Activated T-helper 2 cell treated with anti-CD3 and anti-CD28 coated beads, Interferon-gamma antibody, Interleukin-2, Interleukin-4, amounts not matched to agents 10 μg/mL and 5 μg/mL and 100 μg/mL, durations not matched to agents 14 hours and 24 hours and 36 hours (primary cell): Measurements from ENCODE around the gene DIP2B. TPM values are rescaled to one million over a fixed set of nuclear protein-coding genes. Genes with fewer than 3 reads are reported as not detected.
"Not testable (repeated sequence)": the region's sequence is repeated elsewhere in the genome, so short reads cannot be mapped to it uniquely, and the experiment has no call there.

ENCODE experiments used
- DNase-seq: peaks from one replicate; pipeline ENCODE4 v3.0.0; 2021; ENCODE audit warnings: low spot score
- H3K27ac Mint-ChIP-seq: one replicate; pipeline ENCODE4 v1.8.0; 2021; ENCODE audit warnings: mixed read lengths
- H3K27me3 Mint-ChIP-seq: one replicate; pipeline ENCODE4 v1.8.0; 2021; ENCODE audit warnings: low read depth, mixed read lengths
- H3K36me3 Mint-ChIP-seq: one replicate; pipeline ENCODE4 v1.8.0; 2021; ENCODE audit warnings: low read depth, mixed read lengths
- H3K4me1 Mint-ChIP-seq: one replicate; pipeline ENCODE4 v1.8.0; 2021; ENCODE audit warnings: low read depth, mixed read lengths
- H3K4me3 Mint-ChIP-seq: one replicate; pipeline ENCODE4 v1.8.0; 2021; ENCODE audit warnings: low read depth, mild to moderate bottlenecking, moderate library complexity, mixed read lengths
- H3K9me3 Mint-ChIP-seq: one replicate; pipeline ENCODE4 v1.8.0; 2021; ENCODE audit warnings: mixed read lengths
- intact Hi-C: fragments of 100-400 bp; cut with micrococcal nuclease; formaldehyde crosslinking; loops from one replicate; pipeline ENCODE4 v1.15.1; 2023
- total RNA-seq: library from RNA; stranded (reverse); gene quantifications from 2 replicates; pipeline ENCODE4 v1.2.3, GENCODE V29; 2022

Gene DIP2B
- total RNA-seq, 1 donor from 2014 or later = 27.4 TPM

DNA sequence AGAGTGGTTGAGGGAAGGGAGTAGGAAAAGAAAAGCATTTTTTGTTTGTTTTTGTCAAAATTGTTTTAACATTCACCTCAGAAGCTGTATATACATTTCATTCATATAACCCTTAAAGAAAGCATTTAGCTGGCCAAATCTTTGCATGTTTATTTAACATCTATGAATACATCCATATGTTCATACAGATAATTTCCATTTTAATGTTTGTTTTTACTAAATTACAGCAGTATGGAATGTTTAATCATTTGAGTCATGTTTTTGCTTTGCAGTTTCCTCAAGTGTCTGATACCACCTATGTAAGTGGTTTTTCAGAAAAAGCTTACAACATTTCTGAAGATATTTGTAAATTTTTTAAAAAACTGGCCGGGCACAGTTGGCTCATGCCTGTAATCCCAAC is 174.8 kb downstream of the DIP2B start:
- intact Hi-C loops = no loop called here
- Mint-ChIP-seq H3K4me3 (no peak overlapping the region), H3K27ac (no peak overlapping the region), H3K9me3 (no peaks in the 10 kb centered on the region), H3K4me1 (no peaks in the 10 kb centered on the region), H3K27me3 (no peaks in the 10 kb centered on the region), H3K36me3 (peaks cover 57% of the 10 kb centered on the region)
- DNase-seq = no peak

DNA sequence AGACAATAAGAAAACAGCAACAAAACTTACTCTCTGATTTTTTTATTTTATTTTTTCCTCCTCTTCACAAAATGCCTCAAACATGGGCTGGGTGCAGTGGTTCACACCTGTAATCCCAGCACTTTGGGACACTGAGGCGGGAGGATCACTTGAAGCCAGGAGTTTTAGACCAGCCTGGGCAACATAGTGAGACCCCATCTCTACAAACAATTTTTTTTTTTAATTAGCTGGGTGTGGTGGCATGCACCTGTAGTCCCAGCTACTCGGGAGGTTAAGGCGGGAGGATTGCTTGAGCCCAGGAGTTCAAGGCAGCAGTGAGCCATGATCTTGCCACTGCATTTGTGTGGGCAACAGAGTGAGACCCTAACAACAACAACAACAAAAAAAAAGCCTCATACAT is 176.3 kb downstream of the DIP2B start:
- H3K36me3 Mint-ChIP-seq = peaks cover 48% of the 10 kb centered on the region
- H3K4me3 Mint-ChIP-seq, H3K27me3 Mint-ChIP-seq, intact Hi-C loops, DNase-seq, H3K27ac Mint-ChIP-seq, H3K9me3 Mint-ChIP-seq, H3K4me1 Mint-ChIP-seq: not testable (repeated sequence)

DNA sequence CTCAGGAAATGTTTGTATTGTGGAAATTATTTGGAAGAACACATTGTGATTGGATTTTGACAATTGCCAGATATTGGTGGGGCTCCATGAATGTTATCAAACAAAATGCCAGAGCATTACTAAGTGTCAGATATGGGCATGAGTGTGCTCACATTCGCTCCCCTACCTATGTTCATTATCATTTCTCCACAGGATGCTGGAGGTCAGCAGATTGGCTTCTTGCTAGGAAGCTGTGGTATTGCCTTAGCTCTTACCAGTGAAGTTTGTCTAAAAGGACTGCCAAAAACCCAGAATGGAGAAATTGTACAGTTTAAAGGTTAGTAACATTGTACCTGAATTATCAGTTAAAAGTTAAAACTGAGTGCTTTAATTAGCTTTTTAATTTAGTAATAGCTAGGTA is 180.9 kb downstream of the DIP2B start:
- H3K27ac Mint-ChIP-seq = no peak overlapping the region
- DNase-seq = no peak
- intact Hi-C loops = no loop called here
- no peak overlapping the region for H3K4me3 Mint-ChIP-seq
- no peaks in the 10 kb centered on the region for H3K27me3 Mint-ChIP-seq
- no peaks in the 10 kb centered on the region for H3K9me3 Mint-ChIP-seq
- H3K36me3 Mint-ChIP-seq = peaks cover 37% of the 10 kb centered on the region
- H3K4me1 Mint-ChIP-seq = peaks cover 4% of the 10 kb centered on the region

DNA sequence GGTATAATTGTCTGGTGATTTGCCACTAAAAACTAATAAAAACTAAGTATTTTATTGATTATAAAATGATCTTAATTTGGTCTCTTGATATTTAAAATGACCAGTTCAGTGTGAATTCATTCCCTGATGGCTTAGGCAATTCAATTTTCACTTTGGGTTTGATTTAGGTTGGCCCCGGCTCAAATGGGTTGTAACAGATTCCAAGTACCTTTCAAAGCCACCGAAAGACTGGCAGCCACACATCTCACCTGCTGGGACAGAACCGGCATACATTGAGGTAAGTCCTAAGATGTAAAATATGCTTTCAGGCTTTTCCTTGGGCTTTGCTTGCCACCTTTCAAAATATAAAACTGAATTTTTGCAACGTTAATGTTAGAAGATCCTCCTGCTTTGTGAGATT is 181.6 kb downstream of the DIP2B start:
- Mint-ChIP-seq H3K9me3 (no peaks in the 10 kb centered on the region), H3K4me1 (peaks cover 4% of the 10 kb centered on the region), H3K4me3 (no peak overlapping the region), H3K36me3 (peaks cover 34% of the 10 kb centered on the region), H3K27ac (no peak overlapping the region), H3K27me3 (no peaks in the 10 kb centered on the region)
- no peak for DNase-seq
- intact Hi-C loops = no loop called here

DNA sequence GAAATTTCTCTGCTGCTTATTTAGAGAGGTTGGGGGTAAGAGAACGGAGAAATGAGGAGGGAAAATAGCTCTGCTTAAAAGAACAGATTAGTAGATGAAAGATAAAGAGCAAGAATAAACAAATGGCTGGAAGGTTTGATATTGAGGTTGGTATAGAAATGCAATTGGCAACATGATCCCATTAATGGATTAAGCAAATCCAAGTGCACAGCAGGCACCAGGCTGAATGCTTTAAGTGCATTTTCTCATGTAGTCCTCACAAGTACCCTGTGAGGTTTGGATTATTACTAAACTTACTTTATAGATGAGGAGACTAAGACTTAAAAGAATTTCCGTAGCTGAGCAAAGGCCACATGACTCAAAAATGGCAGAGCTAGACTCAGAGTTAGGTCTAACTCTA is 182.2 kb downstream of the DIP2B start:
- intact Hi-C loops = no loop called here
- DNase-seq = no peak
- Mint-ChIP-seq H3K27ac (no peak overlapping the region), H3K4me1 (peaks cover 4% of the 10 kb centered on the region), H3K4me3 (no peak overlapping the region), H3K36me3 (peaks cover 28% of the 10 kb centered on the region), H3K9me3 (no peaks in the 10 kb centered on the region), H3K27me3 (no peaks in the 10 kb centered on the region)

DNA sequence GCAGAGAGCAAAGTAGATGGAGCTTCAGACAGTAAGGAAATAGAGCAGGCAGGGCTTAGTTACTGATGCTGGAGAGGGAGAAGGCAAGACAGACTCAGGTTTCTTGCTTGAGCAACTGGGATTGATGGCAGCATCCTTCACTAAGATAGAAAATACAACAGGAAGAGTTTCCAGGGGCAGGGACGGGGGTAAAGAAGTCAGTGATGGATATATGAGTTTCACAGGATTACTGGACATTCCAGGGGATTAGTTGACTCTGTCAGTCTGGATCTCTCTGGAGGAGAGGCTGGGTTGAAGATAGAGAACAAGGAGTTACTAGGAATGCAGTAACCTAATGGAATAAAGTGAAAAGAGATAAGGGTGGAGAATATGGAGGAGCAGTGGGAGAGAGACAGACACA is 184.7 kb downstream of the DIP2B start:
- Mint-ChIP-seq H3K36me3 (peaks cover 28% of the 10 kb centered on the region), H3K27me3 (no peaks in the 10 kb centered on the region), H3K9me3 (no peaks in the 10 kb centered on the region), H3K4me3 (no peak overlapping the region), H3K4me1 (peaks cover 4% of the 10 kb centered on the region), H3K27ac (no peak overlapping the region)
- intact Hi-C loops = no loop called here
- DNase-seq = no peak

DNA sequence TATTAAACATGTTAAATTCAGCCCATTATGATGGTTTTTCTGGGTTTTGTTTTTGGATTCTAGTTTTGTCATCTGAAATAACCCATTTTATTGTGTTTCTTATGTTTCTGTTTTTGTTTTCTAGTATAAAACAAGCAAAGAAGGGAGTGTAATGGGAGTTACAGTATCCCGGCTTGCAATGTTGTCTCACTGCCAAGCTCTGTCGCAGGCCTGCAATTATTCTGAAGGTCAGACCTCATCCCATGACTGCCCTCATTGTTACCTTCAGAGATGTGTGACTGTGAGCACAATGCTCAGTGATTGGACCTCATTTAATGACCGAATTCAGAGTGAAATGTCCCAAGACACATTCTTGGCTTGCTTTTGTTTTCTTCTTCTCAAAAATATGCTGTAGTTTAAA is 186.1 kb downstream of the DIP2B start:
- H3K4me3 Mint-ChIP-seq = no peak overlapping the region
- H3K36me3 Mint-ChIP-seq = peaks cover 28% of the 10 kb centered on the region
- no peaks in the 10 kb centered on the region for H3K9me3 Mint-ChIP-seq
- H3K4me1 Mint-ChIP-seq = no peaks in the 10 kb centered on the region
- DNase-seq = no peak
- H3K27ac Mint-ChIP-seq = no peak overlapping the region
- H3K27me3 Mint-ChIP-seq = no peaks in the 10 kb centered on the region
- intact Hi-C loops = no loop called here

DNA sequence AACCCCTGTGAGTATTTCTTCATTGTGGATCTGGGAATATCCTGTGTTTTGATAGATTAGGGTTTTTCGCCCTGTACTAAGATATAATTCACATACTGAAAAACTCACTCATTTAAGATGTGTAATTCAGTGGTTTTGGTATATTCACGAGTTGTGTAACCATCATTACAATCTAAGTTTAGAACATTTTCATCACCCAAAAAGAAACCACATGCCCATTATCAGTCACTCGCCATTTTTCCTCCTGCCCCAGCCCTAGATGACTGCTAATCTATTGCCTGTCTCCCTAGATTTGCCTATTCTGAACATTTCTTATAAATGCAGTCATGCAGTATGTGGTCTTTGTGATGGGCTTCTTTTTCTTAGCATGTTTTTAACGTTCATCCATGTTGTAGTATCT is 191.2 kb downstream of the DIP2B start:
- Mint-ChIP-seq H3K36me3 (peaks cover 49% of the 10 kb centered on the region), H3K4me1 (no peaks in the 10 kb centered on the region), H3K9me3 (no peaks in the 10 kb centered on the region), H3K27me3 (no peaks in the 10 kb centered on the region), H3K27ac (no peak overlapping the region), H3K4me3 (no peak overlapping the region)
- intact Hi-C loops = no loop called here
- DNase-seq = no peak

DNA sequence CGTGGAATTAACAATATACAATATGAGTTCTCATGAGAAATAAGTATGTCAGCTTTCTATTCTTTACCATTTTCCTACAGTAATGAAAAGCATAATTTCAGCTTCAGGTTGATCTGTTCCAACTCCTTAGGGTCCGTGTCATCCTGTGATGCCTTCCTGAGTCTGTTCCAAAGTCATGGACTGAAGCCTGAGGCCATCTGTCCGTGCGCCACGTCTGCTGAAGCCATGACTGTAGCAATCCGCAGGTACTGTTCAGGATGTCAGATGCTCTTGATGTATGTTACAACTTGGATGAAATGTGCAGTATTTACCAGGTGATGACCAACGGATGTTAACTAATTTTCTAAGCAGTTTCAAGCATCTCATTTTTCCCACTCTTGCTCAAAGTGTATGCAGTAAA is 192.1 kb downstream of the DIP2B start:
- H3K4me3 Mint-ChIP-seq = no peak overlapping the region
- intact Hi-C loops = no loop called here
- H3K36me3 Mint-ChIP-seq = peaks cover 51% of the 10 kb centered on the region
- no peaks in the 10 kb centered on the region for H3K27me3 Mint-ChIP-seq
- no peak overlapping the region for H3K27ac Mint-ChIP-seq
- H3K4me1 Mint-ChIP-seq = no peaks in the 10 kb centered on the region
- DNase-seq = no peak
- H3K9me3 Mint-ChIP-seq = no peaks in the 10 kb centered on the region

DNA sequence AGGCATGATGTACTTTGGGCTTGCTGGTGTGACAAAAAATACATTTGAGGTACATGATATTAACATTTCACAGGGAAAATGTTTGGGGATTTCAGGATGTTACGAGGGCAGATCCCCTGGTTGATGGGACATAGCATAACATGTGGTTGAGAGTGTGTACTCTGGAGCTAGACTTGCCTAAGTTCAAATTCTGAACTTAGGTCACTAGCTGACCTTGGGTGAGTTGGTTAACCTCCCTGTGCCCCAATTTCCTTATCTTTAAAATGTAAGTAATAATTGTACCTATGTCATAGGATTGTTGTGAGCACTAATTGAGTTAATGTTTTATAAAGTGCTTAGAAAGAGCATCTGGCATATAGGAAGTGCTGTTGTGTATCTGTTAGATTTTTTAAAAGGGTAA is 194.4 kb downstream of the DIP2B start:
- Mint-ChIP-seq H3K27me3 (no peaks in the 10 kb centered on the region), H3K4me1 (no peaks in the 10 kb centered on the region), H3K27ac (no peak overlapping the region), H3K4me3 (no peak overlapping the region), H3K36me3 (peaks cover 48% of the 10 kb centered on the region), H3K9me3 (no peaks in the 10 kb centered on the region)
- intact Hi-C loops = no loop called here
- DNase-seq = no peak

DNA sequence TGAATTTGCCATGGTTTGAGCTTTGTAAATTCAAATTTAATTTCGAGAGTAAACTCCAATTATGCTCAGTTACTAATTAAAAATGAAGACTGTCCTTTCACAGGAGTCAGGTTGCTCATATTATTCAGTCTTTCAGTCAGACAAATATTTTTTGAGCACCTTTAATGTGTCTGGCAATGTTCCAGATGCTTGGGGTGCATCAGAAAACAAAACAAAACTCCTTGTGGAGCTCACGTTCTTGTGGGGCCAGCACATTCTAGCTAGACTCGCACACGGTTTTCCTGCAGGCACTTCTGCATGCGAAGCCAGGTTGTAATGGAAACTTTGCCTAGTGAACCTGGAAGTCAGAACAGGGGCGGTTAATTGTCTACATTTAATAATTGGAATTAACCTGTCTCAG is 195.2 kb downstream of the DIP2B start:
- peaks cover 56% of the 10 kb centered on the region for H3K36me3 Mint-ChIP-seq
- DNase-seq = no peak
- H3K27ac Mint-ChIP-seq = no peak overlapping the region
- no peaks in the 10 kb centered on the region for H3K9me3 Mint-ChIP-seq
- intact Hi-C loops = no loop called here
- no peaks in the 10 kb centered on the region for H3K27me3 Mint-ChIP-seq
- no peaks in the 10 kb centered on the region for H3K4me1 Mint-ChIP-seq
- no peak overlapping the region for H3K4me3 Mint-ChIP-seq

DNA sequence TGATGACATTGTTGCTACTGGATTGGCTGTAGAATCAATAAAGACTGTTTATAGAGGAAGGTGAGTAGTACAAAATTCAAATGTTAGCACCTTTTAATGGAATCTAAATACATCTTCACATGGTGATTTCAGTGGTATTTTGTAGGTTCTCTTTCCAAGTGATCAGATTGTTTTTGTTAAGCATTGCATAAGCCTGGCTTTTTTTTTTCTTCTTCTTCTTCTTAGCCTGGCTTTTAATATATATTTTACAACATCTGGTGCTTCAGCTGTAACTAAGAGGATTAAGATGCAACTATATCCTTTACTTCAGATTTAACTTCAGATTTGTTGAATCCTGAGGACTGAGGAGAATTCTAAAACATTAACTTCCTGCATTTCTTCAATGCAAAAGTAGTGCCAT is 201.8 kb downstream of the DIP2B start:
- Mint-ChIP-seq H3K4me3 (no peak overlapping the region), H3K27ac (no peak overlapping the region), H3K4me1 (no peaks in the 10 kb centered on the region), H3K9me3 (no peaks in the 10 kb centered on the region), H3K27me3 (no peaks in the 10 kb centered on the region), H3K36me3 (peaks cover 45% of the 10 kb centered on the region)
- intact Hi-C loops = no loop called here
- DNase-seq = no peak

DNA sequence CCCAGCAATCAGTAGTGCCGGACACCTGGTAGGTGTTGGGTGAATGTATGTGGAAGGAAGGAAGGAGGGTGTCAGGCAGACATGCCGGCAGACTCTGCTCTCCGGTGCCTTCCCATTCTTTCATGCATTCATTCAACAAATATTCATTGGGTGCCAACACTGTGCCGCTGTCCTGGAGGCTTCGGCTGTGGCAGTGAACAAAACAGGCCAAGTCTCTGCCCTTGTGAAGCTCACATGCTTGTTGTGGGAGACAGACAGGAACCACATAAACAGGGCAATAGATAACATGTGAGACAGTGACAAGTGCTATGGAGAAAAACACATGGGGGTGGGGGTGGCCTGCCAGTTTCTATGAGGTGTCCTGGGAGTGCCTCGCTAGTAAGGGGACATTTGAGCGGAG is 202.6 kb downstream of the DIP2B start:
- intact Hi-C loops = no loop called here
- Mint-ChIP-seq H3K4me1 (no peaks in the 10 kb centered on the region), H3K27ac (no peak overlapping the region), H3K27me3 (no peaks in the 10 kb centered on the region), H3K4me3 (no peak overlapping the region), H3K9me3 (no peaks in the 10 kb centered on the region), H3K36me3 (peaks cover 48% of the 10 kb centered on the region)
- DNase-seq = no peak

DNA sequence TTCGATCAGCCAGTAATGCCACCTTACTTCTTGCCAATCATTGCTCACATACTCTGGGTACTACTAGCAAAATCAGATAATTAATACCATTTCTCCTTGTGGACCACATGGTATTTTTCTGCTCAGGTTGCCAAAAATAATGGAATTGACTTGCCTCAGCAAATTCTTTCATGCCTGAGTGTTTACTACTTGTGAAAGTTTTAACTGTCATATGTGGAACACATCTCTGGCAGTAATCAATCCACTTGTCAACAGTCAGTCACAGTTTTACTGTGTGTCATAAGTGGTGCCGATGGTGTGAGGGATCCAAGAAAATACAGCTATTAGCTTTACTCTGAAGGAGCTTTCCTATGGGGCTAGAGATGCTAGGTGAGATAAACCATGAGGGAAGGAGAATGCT is 203.8 kb downstream of the DIP2B start:
- no peak for DNase-seq
- intact Hi-C loops = no loop called here
- Mint-ChIP-seq H3K36me3 (peaks cover 48% of the 10 kb centered on the region), H3K27ac (no peak overlapping the region), H3K4me3 (no peak overlapping the region), H3K4me1 (no peaks in the 10 kb centered on the region), H3K27me3 (no peaks in the 10 kb centered on the region), H3K9me3 (no peaks in the 10 kb centered on the region)
